Stimulated activated CD4-positive, alpha-beta T cell treated with anti-CD3 and anti-CD28 coated beads, TNF-alpha, amount 100 ng/mL, for 1 hour (primary cell): ENCODE results near the gene SPAG17.

ENCODE experiments used
- DNase-seq, 3 donors: peaks; one replicate each; pipeline ENCODE4 v3.0.0-alpha.2; 2020; ENCODE audit warnings: low read depth in 3 of 3, low spot score in 1 of 3

SPAG17 gene

DNA sequence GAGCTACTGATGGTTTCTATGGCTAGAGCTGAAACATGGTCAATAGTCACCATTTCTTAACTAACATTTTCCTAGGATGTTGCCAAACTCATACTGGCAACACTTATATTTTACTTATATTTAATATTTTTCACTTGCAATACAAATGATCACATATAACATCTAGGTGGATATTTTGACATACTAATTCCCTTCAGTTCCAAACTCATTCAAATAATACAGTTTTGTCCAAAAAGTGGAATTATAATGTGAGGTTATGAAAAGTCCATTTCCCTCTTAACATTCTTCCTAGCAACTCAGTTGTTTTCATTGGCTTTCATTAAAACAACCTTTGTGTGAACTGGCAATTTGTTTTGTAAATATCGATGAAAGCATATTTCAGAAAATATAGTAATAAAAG, 16.0 kb downstream of the SPAG17 start:
- DNase-seq: no peak

DNA sequence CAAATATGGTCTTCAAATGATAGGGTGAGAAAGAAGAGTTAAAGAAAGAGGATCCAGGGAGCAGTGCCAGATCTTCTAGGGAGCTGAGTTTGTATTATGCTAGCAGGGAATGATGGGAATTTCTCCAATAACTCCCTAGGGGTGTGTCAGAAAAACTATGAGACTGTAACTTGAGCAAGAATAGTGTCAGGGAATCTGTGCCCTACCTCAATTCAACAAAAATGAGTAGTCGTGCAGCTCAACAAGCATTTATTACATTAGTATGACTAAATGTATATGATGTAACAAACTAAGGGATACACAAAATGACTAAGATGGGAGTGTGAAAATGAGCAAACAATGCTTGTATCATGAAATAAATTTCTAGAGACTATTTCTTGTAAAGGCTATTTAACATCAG, 24.2 kb downstream of the SPAG17 start:
- DNase-seq: no peak

DNA sequence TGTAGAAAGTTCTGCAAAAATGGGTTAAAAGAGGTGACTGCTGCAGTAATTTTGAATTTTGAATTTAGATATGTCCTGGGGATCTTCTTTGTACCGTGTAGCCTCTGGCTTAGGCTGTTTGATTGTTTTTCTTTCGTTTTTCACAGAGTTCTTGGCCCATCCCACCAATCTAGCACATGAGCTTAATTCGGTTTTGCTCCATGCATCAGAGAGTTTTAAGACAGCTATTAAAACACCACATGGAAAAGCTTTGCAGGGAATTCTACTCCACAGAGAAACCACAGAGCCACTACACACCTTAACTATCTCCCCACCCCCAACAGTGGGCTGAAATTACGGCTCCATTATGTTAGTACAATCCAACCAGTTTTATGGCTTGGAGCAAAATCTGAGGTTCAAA, 25.5 kb downstream of the SPAG17 start:
- DNase-seq: no peak

DNA sequence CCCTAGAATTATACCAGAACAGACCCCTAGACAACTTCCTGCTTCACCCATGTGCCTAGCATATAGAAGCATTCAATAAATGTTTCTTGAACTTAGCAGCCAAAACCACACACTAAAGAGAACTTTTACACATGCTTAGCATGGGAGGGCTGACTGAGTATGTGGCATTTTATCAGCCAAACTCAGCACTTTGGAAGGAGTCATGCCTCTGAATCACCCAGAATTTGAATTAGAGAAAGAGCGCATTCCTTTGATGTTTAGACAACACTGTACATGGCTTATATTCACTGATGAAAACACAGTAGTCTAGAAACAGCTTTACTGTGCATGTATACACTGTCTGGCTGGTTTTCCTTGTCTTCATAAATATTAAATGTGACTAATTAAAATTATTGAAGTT, 26.1 kb downstream of the SPAG17 start:
- DNase-seq: no peak

DNA sequence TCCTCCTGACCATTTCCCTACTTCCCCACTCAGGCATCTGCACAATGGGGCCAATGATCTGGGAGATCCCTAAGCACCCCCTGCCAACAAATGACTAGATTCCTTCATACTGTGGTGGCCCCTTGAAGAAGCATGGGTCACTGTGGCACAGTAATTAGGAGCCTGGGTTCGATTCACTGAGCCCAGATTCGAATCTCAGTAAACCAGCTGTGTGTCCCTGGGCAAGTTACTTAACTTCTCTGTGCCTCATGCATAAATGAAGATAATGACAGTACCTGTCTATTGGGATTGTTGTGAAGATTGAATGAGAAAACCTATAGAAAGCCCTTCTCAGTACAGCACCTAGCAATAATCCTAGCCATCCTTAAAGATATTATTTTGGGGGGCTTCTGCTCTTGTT, 27.5 kb downstream of the SPAG17 start:
- DNase-seq: no peak

DNA sequence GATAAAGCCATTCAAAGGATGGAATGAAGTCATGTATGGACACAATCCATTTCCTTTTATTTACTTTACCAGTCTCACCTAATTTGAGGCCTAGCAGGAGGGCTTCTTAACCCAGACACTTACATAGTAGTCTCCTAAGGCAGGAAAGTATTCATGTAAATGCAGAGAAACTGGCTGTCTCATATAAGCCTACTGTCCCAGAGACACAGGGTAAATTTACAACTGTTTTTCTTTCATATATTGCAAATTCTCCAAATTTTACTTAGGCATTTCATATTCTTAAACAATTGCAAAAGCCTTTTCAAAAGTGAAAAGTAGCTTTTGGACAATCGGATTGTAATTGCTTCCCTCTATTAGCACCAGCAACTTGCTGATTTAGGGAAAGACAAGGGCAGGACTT, 29.9 kb downstream of the SPAG17 start:
- DNase-seq: no peak

DNA sequence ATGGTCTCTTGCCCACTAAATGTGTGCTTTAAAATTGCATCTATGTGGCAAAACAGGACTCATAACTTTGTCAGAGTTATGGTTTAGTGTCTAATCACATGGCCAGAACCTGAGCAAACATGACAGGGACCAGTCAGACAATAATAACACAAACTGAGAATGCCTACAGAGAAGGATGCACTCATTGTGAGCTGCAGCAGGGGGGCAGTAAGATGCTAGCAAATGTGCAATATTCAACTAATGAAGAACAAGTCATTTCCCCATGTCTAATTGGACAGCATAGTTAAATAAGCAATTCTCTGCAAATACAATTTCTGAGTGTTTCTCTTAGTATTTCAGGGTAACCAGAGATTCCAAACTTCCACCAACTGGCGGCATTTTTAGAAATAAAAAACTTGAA, 30.8 kb downstream of the SPAG17 start:
- no peak for DNase-seq

DNA sequence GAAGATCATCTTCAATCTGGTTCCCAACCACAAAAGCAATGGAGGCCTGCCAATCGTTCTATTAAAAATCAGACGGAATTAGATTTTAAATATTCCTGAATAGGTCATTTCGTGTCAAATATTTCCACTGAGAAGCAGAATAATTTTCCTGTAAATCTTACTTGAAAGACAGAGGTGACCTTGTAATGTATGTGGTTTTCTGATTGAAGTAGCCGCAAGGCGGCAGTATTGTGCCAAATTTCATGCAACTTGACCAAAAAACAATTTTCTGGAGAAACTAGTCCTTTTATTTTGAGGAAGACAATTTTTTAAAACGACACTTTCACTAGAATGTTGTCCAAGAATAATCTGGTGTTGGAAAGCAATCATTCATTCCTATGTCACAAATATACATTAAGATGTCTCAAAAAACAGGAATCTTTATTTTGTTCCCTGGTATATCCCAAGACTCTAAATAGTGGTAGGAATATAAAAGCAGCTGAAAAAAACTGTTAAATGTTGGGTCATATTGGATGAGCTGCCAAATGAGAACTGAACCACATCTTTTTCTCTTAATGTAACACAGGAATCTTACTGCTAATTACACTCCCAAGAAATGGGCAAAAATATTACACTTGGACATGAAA, 33.6 kb downstream of the SPAG17 start:
- DNase-seq: no peak

DNA sequence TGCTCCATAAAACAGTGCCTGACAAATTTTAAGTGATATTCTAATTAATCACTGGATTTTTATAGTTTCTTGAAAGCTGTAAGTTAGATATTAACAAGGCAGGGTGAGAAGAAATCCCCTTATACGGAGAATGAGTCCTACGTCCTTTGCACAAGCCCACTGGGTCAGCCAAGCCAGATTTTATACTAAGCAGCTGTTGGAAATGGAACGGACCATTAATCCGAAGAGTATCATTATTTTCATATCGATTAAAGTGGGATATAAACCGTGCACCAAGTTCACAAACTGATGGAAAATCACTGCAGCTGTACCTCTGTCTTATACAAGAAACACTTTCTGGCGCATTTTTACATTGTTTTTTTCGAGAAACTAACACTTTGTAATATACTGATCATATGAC, 35.2 kb downstream of the SPAG17 start:
- DNase-seq: no peak

DNA sequence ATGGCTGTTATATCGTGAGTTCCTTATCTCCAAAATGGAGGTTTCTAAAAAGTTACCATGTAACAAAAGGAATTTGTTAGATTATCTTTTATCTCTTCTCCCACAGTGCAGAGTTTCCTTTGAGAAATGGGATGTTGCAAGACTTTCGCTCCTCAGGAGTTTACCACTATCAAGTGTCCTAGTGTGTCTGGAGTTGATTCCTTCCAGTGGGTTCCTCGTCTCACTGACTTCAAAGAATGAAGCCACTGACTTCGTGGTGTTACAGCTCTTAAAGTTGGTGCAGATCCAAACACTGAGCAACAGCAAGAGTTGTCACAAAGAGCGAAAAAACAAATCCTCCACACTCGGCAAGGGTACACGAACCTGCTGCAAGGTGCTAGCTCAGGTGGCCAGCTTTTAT, 37.0 kb downstream of the SPAG17 start:
- no peak for DNase-seq

DNA sequence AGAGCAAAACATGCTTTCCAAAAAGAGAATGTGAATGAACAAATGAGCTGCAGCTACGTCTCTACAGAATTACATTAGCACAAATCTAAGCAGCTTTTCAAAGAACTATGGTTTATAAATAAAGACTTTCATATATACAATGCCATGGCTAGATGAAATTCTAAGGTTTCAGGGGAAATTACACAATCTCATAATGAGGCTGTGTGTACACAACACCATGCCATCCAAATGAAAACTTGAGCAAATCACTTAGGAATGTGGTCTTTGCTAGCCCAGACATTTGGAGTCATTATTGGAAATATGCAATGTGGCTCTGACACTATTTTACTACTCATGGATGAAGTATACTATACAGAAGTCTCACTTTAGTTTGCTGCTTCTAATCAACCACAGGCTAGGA, 37.5 kb downstream of the SPAG17 start:
- DNase-seq: no peak

DNA sequence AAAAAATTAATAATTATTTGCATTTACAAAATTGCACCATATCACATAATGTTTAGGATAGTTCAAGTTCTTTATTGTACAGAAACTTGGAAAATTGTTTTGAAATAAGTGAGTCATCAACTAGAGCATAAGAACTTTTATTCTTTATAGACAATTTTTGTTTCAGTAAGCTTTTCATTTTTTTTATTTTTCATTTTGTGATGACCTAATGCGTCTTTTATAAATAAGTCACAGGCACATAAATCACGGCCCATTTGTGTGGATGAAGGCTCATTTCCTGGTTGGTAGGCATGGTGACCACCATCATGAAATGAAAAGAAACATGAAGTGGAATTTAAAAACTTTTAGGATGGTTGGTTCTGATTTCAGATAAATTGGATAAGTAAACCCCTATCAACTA, 39.3 kb downstream of the SPAG17 start:
- DNase-seq: no peak

DNA sequence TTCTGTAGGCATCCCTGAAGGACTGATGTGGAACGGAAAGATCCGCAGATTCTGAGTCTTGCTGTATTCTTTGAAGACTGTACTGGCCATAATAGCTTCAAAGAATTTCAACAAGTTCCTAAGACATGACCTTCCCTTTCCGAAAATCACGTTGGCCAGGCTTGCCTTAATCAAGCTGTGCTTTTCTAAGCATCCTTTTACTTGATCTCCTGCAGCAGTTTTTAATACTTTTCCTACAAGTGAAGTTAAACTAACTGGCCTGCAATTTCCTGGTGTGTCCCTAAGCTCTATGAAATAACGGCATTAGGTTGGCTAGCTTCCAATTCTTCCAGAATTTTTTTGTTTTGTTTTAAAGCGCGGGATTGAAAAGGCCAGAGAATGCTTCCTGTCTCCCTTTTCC, 40.3 kb downstream of the SPAG17 start:
- DNase-seq: no peak

DNA sequence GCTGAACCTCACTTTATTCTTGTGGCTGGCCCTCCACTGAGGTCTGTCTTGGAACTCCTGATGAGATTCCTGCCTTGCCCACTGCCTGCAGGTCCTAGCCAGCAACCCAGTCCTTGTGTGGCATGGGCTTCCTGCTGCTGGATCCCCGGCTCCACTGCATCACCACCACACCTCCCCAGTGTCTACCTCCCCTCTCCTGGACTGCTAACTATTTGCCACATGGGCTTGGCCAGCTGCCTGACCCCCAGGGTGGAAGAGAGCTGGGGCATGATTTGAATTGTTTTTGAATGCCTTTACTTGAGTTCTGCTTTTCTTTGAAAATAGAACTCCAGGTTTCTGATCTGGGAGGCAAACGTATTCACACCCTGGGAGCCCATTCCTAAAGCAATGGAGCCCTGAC, 41.2 kb downstream of the SPAG17 start:
- DNase-seq: no peak

DNA sequence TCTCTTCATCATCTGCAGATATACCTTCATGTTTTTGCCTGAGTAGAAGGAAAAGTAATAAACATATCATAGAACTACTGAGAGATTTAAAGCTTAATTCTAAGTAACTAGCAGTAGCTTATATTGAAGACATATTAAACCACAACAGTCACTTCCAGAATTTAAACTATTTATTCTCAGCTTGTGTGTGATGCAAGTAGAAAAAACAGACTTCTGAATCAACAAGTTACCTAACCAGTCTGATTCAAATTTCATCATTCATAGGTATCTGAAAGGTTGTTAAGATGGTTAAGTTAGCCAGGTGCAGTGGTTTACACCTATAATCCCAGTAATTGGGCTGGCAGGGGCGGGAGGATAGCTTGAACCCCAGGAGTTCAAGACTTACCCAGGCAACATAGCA, 41.9 kb downstream of the SPAG17 start:
- no peak for DNase-seq

DNA sequence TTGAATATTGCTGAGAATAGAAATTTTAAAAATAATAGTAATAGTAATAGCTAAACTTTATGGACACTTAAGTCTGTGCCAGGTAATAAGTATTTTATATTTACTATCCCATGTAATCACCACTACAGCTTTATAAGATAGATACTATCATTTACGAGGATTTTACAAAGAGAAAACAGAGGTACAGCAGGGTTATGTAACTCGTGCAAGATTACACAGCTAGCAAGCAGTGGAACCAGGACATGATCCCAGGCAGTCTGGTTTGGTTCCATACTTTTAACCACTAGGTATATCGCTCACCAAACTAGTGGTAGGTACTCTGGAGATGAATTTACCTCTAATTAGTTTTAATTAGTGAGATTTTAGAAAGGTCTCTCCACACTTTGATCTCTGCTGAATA, 42.5 kb downstream of the SPAG17 start:
- DNase-seq: no peak

DNA sequence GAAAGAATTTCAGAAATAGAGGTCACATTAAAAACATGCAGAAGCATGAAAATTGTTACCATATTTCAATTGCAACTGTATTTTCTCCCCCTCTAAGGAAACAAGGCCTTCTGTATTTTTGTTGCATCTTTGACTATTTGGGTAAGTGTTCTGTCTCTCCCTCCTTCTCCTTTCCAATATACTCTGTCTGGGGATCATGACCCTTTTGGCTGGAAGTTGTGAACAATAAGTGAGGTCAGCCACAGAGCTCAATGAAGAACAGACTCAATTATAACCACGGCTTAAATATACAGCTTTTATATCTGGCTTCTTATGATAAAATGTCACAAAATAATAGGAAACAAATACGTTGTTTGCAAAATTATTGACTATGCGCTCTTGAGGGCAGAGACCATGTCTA, 47.1 kb downstream of the SPAG17 start:
- DNase-seq: no peak

DNA sequence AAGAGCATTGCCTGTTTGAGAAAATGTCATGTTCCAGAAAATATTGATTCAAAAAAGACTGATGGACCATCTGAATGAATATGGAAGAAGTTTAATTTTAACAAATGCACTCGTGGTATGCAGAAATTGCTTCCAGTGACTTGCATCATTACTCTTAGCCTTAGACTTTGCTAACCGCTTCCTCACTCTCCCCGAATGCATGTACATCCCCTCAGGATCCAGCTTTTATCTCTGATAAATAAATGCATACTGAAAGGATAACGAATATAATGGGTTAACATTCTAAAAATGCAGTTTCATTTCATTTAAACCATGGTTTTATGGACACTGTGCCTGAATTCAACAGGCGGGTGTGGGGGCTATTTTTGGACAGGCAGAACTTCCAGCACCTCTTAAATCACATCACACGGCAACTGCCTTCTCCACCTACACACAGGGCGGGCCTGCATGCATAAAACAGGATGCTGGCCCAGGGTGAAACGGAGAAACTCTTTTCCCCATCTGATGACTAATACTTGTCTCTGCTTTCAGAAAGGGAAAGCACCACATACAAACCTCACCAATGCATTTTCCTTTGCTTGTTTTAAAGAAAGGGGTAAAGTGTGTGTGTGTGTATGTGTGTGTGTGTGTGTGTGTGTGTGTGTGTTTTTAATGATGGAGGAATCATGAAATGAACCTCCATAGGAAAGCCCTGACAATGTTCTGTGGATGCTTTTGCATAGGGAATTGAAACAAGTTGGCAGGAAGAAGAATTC, 48.7 kb downstream of the SPAG17 start:
- DNase-seq: no peak

DNA sequence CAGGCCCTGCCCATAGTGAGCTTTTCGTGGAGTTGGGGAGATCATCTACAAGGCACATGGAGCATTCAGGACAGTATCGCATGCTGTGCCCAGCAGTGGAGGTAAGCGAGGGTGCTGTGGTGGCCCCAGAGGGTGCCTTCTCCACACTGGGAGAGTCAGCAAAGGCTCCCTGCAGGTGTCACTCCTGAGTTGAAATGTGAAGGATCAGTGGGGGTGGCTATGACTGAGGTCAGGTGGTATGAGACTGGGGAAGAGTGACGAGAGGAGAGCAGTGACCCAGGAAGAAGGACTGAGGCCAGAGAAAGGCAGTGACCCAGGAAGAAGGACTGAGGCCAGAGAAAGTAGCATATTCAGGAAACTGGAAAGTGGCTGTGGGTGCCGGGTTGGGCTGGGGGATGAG, 53.0 kb downstream of the SPAG17 start:
- DNase-seq: no peak

DNA sequence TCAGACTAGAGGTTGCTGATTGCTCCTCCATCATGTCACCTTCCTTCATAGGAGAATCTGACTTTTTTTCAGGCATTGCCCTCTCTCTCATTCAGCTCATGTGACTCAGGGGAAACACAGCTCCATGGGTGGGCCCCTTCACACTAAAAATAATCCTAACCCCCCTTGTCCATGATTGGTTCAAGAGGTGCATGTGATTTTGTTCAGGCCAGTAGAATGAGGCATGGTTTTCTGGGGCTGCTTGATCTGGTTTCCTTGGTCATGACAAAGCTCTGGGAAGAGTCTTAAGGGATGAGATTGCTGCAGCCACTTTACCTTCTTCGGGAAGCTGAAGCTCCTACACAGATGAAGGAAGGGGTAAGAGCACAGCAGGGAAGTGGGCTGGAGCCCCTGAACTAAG, 56.3 kb downstream of the SPAG17 start:
- DNase-seq: no peak

DNA sequence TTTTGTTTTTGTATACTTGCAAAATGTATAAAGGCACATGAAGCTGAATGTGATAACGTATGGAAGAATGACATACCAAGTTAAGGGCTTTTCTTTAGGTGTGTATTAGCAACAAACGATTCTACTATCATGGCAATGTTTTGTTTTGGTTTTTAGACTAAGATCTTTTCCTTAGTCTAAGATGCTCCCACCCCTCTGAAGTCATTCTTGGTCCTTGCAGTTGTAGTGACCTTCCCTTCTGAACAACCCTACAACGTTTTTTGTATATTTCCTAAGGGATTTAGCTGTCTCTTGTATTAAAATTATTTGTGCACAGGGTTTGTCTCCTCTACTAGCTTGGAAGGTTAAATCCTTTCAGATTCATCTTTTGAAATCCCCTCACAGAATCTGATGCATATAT, 61.0 kb downstream of the SPAG17 start:
- DNase-seq: no peak

DNA sequence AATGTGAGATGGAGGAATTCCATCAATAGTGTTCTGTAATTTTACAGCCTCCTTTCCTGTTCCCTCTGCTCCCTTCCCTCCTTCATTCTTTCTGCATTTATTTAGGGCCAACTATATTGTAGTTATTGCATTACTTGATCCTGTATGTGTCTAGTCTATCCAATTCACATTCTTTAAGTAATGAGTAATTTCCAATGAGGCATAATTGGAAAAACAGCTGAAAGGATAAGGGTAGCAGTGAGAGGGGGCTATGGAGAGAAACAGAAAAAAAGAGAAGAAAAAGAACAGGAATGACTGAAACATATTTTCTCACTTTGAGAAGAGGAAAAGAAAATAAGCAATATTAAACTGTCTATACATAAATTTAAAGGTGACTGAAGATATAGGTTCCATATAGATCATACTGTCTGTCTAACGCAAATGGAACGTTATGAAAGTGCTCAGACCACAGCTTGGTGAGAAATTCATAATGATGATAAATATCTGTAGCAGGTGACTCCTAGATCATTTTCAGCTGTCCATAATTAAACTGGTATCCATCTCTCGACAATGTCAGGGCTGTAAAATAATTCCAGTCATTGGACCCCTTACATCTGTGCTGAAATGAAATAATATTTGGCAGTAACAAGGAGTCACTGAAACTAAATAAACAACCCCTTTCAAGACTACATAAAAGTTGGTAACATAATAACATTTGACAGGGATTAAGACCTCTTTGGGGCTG, 61.8 kb downstream of the SPAG17 start:
- no peak for DNase-seq
